Tibial artery (tissue), 4 donors: ENCODE results near the gene PON1.

Source experiments
- DNase-seq, 2 donors: peaks; one replicate each; pipeline ENCODE4 v3.0.0-alpha.2; 2019
- H3K27ac ChIP-seq, 2 donors: fragments of 200-600 bp; sonication (generic) in 1 of 2; 1 replicate in 1 of 2; 2 replicates in 1 of 2; pipeline ENCODE4 v1.5.1; 2018 to 2019; ENCODE audit warnings: mild to moderate bottlenecking in 1 of 2
- H3K27me3 ChIP-seq, 2 donors: fragments of 200-600 bp; sonication (generic) in 1 of 2; one replicate each; pipeline versions ENCODE4 v1.5.1 to v1.6.0; 2016 to 2019
- H3K36me3 ChIP-seq, 3 donors: fragments of 200-600 bp; sonication (generic) in 2 of 3; one replicate each; pipeline ENCODE4 v1.5.1; 2016 to 2019; ENCODE audit warnings: mild to moderate bottlenecking in 2 of 3
- H3K4me1 ChIP-seq, 4 donors: fragments of 200-600 bp; sonication (generic) in 2 of 4; 1 replicate in 3 of 4; 2 replicates in 1 of 4; pipeline ENCODE4 v1.5.1; 2016 to 2019
- H3K4me3 ChIP-seq, 2 donors: fragments of 200-600 bp; sonication (generic) in 1 of 2; 1 replicate in 1 of 2; 2 replicates in 1 of 2; pipeline ENCODE4 v1.5.1; 2018 to 2019; ENCODE audit warnings: mild to moderate bottlenecking in 2 of 2
- H3K9me3 ChIP-seq, 3 donors: fragments of 200-600 bp; sonication (generic) in 1 of 3; one replicate each; pipeline ENCODE4 v1.5.1; 2016 to 2019
- intact Hi-C: fragments of 100-400 bp; cut with DNase I; formaldehyde crosslinking; loops from one replicate; pipeline ENCODE4 v1.15.0; 2023; ENCODE audit warnings: low total_unique reads
- TF ChIP-seq, protein P1 (sequence below), 2 experiments: fragments of 200-600 bp in 1 of 2; fragments of 450-650 bp in 1 of 2; IDR thresholded peaks; one replicate each; pipeline ENCODE4 v1.5.1; 2017 to 2019; ENCODE audit warnings: antibody characterized with exemption in 2 of 2, mild to moderate bottlenecking in 1 of 2, moderate library complexity in 1 of 2

The PON1 gene

DNA sequence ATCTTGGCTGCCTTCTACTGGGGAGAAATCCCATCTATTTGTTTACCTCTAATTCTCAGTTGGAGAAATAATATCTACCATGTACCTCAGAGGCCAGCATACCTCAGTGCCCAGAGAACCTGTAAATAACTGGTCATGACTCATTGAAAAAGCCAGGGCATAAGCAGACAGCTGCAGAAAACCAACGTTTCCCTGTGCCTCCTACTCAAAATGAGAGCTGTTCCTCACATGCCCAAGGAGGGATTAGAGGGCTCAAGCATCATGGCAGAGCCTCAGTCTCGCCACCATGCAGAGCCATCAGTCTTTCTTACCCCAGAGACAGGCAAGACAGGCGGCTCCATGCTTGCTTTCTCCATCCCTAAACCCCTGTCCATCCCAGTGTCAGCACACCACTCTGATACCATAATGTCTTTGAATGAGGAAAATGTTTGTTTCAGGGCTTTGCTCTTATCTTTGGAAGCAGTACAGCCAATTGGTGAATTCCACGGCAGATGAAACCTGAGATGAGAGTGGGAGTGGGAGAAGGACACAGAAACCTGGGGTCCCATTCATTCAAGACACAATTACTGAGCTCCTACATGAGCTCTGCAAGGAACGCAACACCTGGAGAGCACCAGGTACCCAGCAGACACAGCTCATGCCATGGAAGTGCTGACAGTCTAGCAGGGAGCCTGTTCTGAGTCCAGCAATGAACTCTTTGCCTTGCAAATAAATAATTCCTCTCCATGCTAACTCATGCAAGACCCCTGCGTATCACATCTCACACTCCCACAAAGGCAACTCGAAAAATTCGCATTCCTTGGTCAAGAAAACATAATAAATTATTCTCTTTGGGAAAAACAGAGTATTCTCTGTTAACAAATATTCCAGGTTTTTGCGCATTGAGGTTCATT lies 21.1 kb downstream of the PON1 start:
- intact Hi-C loops = no loop called here
- no peaks in the 10 kb centered on the region for H3K4me1 ChIP-seq
- no peak overlapping the region for H3K4me3 ChIP-seq
- no peaks in the 10 kb centered on the region for H3K9me3 ChIP-seq
- no peaks in the 10 kb centered on the region for H3K27me3 ChIP-seq
- no peak for DNase-seq
- H3K36me3 ChIP-seq = no peaks in the 10 kb centered on the region
- no peak overlapping the region for H3K27ac ChIP-seq
- TF ChIP-seq, protein P1, sequence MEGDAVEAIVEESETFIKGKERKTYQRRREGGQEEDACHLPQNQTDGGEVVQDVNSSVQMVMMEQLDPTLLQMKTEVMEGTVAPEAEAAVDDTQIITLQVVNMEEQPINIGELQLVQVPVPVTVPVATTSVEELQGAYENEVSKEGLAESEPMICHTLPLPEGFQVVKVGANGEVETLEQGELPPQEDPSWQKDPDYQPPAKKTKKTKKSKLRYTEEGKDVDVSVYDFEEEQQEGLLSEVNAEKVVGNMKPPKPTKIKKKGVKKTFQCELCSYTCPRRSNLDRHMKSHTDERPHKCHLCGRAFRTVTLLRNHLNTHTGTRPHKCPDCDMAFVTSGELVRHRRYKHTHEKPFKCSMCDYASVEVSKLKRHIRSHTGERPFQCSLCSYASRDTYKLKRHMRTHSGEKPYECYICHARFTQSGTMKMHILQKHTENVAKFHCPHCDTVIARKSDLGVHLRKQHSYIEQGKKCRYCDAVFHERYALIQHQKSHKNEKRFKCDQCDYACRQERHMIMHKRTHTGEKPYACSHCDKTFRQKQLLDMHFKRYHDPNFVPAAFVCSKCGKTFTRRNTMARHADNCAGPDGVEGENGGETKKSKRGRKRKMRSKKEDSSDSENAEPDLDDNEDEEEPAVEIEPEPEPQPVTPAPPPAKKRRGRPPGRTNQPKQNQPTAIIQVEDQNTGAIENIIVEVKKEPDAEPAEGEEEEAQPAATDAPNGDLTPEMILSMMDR (IDR thresholded peaks at IDR 0.05) = no peak

DNA sequence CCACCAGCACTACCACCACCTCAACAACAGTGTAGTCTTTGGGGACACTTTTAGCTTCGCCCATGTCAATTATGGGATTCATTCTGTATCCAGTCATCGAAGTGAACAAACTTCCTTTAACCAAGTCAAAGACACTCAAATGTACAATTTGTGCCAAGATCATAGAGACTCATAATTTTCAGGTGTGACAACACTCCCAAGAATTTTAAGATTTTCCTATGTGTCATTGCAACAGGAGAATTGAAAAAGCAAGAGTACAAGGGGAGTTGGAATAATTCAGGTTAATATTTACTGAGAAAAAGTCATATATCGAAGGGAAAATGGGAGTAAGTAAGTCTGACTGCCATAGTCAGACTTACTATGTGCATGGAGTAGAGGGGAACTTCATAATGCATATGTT lies 26.2 kb downstream of the PON1 start:
- Histone ChIP-seq H3K36me3 (no peaks in the 10 kb centered on the region), H3K9me3 (no peaks in the 10 kb centered on the region), H3K27ac (no peak overlapping the region), H3K27me3 (no peaks in the 10 kb centered on the region), H3K4me3 (no peak overlapping the region), H3K4me1 (no peaks in the 10 kb centered on the region)
- intact Hi-C loops = no loop called here
- TF ChIP-seq, protein P1 (IDR thresholded peaks at IDR 0.05) = no peak
- DNase-seq = no peak

DNA sequence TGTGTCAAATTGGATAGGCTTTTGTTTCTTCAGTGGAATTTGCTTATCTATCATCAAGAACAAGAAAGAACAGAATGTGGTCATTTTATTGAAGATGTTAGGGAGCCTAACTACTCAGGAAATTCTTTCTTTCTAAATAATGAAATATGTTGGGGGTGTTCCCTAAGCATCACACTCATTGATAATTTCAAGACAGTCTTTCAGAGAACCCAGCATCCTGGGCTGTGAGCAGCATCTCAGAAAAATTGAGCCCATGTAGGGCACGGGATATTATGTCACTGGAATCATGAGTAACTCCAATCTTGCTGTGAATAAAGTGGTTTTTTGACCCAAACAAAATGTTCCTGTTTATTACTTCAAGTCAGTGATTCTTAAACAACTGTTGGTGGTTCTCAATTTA lies 27.3 kb downstream of the PON1 start:
- no peaks in the 10 kb centered on the region for H3K4me1 ChIP-seq
- TF ChIP-seq, protein P1 (IDR thresholded peaks at IDR 0.05) = no peak
- no peaks in the 10 kb centered on the region for H3K27me3 ChIP-seq
- H3K27ac ChIP-seq = no peak overlapping the region
- H3K9me3 ChIP-seq = no peaks in the 10 kb centered on the region
- no peak overlapping the region for H3K4me3 ChIP-seq
- no peak for DNase-seq
- H3K36me3 ChIP-seq = no peaks in the 10 kb centered on the region
- intact Hi-C loops = no loop called here

DNA sequence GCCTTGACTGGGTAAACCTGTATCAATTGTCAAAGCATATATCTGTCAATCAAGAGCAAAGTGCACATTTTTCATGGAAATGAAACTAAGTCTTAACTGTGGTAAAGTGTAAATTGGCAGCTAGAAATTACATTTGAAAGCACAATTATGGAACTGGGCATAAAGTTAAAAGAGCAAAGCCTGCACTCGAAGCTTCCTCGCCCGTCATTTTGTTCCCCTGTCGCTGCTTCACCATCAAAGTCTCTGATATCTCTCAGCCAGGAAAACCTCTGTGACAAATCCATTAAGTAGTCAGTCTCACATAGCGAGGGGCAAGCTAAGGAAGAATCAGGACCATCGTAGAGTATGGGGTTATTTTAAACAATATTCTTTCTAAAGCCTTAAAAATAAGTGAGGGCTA lies 27.9 kb downstream of the PON1 start:
- H3K4me1 ChIP-seq = no peaks in the 10 kb centered on the region
- H3K27me3 ChIP-seq = no peaks in the 10 kb centered on the region
- no peak overlapping the region for H3K27ac ChIP-seq
- H3K36me3 ChIP-seq = no peaks in the 10 kb centered on the region
- TF ChIP-seq, protein P1 (IDR thresholded peaks at IDR 0.05) = no peak
- no peak for DNase-seq
- H3K9me3 ChIP-seq = no peaks in the 10 kb centered on the region
- intact Hi-C loops = no loop called here
- H3K4me3 ChIP-seq = no peak overlapping the region

DNA sequence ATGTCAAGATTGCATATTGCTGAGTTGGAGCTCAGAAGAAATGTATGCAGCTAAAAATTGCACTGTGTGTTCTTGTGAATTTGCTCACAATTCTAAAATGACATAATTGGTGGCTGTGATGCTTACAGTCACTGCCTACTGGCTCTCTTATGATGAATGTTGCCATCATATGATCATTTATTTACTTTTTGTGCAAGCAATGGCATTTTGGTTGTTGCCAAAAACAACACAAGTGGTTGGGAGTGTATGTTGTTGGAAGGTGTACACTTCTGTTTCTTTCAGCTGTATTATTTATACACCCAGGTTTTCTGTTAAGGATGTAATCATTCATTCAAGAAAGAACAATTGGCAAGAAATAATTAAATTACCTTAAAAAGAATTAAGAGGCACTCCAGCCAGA lies 28.9 kb downstream of the PON1 start:
- H3K9me3 ChIP-seq = no peaks in the 10 kb centered on the region
- DNase-seq = no peak
- H3K4me1 ChIP-seq = no peaks in the 10 kb centered on the region
- H3K36me3 ChIP-seq = peaks cover 0 to 3% (median 0%) of the 10 kb centered on the region in 3 donors
- TF ChIP-seq, protein P1 (IDR thresholded peaks at IDR 0.05) = no peak
- intact Hi-C loops = no loop called here
- H3K27ac ChIP-seq = no peak overlapping the region
- H3K27me3 ChIP-seq = no peaks in the 10 kb centered on the region
- H3K4me3 ChIP-seq = no peak overlapping the region
